ENCODE measurements around the gene TMIGD1. TPM values are rescaled to one million over a fixed set of nuclear protein-coding genes. Genes with fewer than 3 reads are reported as not detected.

Gene TMIGD1
- total and polyA plus RNA-seq, 10 donors: not detected

- Histone ChIP-seq H3K27me3 (replicated peaks in 1 of 7) (peaks cover 0 to 13% (median 0%) of the 10 kb centered on the region in 7 donors), H3K27ac (peak overlapping the region in 7 of 8 donors; percentile 89 to 94 (median 91)), H3K9me3 (no peaks in the 10 kb centered on the region), H3K36me3 (peaks cover 0 to 2% (median 0%) of the 10 kb centered on the region in 6 donors), H3K4me3 (peak overlapping the region; percentile 67 to 93 (median 82)), H3K4me1 (peaks cover 22 to 80% (median 56%) of the 10 kb centered on the region in 6 donors)
- no peak for DNase-seq
- intact Hi-C loops (cut with DNase I; ENCODE audit: low total_unique reads): no loop called here
- 17 to 32% (median 19%) methylated on average over 5 of the region's 5 CpGs for WGBS, 5 donors
- TF ChIP-seq POLR2A (IDR thresholded peaks at IDR 0.05): no peak
- no peak for TF ChIP-seq CTCF (IDR thresholded peaks at IDR 0.05 in 8 of 11, conservative IDR thresholded peaks at IDR 0.05 in 3 of 11)
- TF ChIP-seq POLR2AphosphoS5 (IDR thresholded peaks at IDR 0.05): no peak
Observed at GRCh38 chr17:30379903-30380381, 46.1 kb upstream of the TMIGD1 start.

- WGBS, 5 donors: 1% methylated on average over 27 to 68 of the region's 68 CpGs
- TF ChIP-seq CTCF (IDR thresholded peaks at IDR 0.05 in 8 of 11, conservative IDR thresholded peaks at IDR 0.05 in 3 of 11): no peak
- TF ChIP-seq POLR2AphosphoS5 (IDR thresholded peaks at IDR 0.05): peak in 1 of 3 donors; percentile 62
- DNase-seq: peak; percentile 89
Observed at GRCh38 chr17:30379303-30379902, 45.5 kb upstream of the TMIGD1 start.

GRCh38 chr17:30378825-30379302 is 45.0 kb upstream of the TMIGD1 start, which contains the start of gene CPD:
Gene CPD (plus strand): TSS chr17:30378927. CDS start chr17:30378981, 54 bp downstream.
- Histone ChIP-seq H3K4me1 (peaks cover 22 to 71% (median 55%) of the 10 kb centered on the region in 6 donors), H3K9me3 (no peaks in the 10 kb centered on the region), H3K4me3 (peak within 1 kb of the TSS; percentile 67 to 93 (median 82)), H3K27ac (peak within 1 kb of the TSS; percentile 80 to 94 (median 91)), H3K27me3 (replicated peaks in 1 of 7) (peaks cover 0 to 13% (median 0%) of the 10 kb centered on the region in 7 donors), H3K36me3 (no peaks in the 10 kb centered on the region)
- TF ChIP-seq POLR2AphosphoS5 (IDR thresholded peaks at IDR 0.05): peak; percentile 91 to 96 (median 92)
- peak in 2 of 3 donors; percentile 29 to 51 for TF ChIP-seq POLR2A (IDR thresholded peaks at IDR 0.05)
- peak in 4 of 11 experiments; percentile 29 to 46 (median 35) for TF ChIP-seq CTCF (IDR thresholded peaks at IDR 0.05 in 8 of 11, conservative IDR thresholded peaks at IDR 0.05 in 3 of 11)
- DNase-seq: peak; percentile 97
- WGBS, 5 donors: 0 to 1% (median 1%) methylated on average over 13 to 59 of the region's 59 CpGs
- intact Hi-C loops (cut with DNase I; ENCODE audit: low total_unique reads): no loop called here

More at GRCh38 chr17:30379303-30379902, 45.5 kb upstream of the TMIGD1 start:
- Histone ChIP-seq H3K36me3 (no peaks in the 10 kb centered on the region), H3K27ac (peak overlapping the region; percentile 80 to 94 (median 91)), H3K27me3 (replicated peaks in 1 of 7) (peaks cover 0 to 13% (median 0%) of the 10 kb centered on the region in 7 donors), H3K4me1 (peaks cover 22 to 76% (median 56%) of the 10 kb centered on the region in 6 donors), H3K9me3 (no peaks in the 10 kb centered on the region), H3K4me3 (peak overlapping the region; percentile 67 to 93 (median 82))
- intact Hi-C loops (cut with DNase I; ENCODE audit: low total_unique reads): no loop called here

GRCh38 chr17:30378241-30378824 is 44.5 kb upstream of the TMIGD1 start:
- Histone ChIP-seq H3K27ac (peak overlapping the region; percentile 80 to 94 (median 91)), H3K27me3 (replicated peaks in 1 of 7) (peaks cover 0 to 13% (median 0%) of the 10 kb centered on the region in 7 donors), H3K4me3 (peak overlapping the region; percentile 67 to 93 (median 82)), H3K9me3 (no peaks in the 10 kb centered on the region), H3K4me1 (peaks cover 22 to 65% (median 54%) of the 10 kb centered on the region in 6 donors), H3K36me3 (no peaks in the 10 kb centered on the region)
- WGBS, 5 donors: 1 to 3% (median 2%) methylated on average over 31 of the region's 31 CpGs
- TF ChIP-seq CTCF (IDR thresholded peaks at IDR 0.05 in 8 of 11, conservative IDR thresholded peaks at IDR 0.05 in 3 of 11) (peak in 1 of 11 experiments; percentile 12), POLR2A (IDR thresholded peaks at IDR 0.05) (no peak)
- DNase-seq: peak; percentile 88
- intact Hi-C loops (cut with DNase I; ENCODE audit: low total_unique reads): no loop called here
